ENCODE measurements around the gene PGAP3. TPM values are rescaled to one million over a fixed set of nuclear protein-coding genes. Genes with fewer than 3 reads are reported as not detected.

The PGAP3 gene
- total RNA-seq, 2 donors from 2014 or later: 44.6 to 50.0 TPM

DNA sequence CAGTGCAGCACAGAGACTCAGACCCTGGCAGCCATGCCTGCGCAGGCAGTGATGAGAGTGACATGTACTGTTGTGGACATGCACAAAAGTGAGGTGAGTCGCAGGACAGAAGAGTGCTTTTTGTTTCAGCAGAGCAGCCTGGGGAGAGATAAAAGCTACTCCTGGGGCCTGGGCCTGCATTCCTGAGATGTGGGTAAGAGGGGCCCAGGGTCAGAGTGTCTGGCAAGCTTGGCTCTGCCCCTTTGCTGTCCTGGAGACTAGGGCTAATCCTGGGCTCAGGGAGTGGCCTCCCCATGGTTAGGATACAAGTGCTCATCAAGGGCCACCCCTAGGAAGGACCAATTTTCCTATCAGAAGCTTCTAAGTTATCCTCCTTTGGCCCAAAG, 7.2 kb upstream of the PGAP3 start:
- no peak for TF ChIP-seq POLR2A (IDR thresholded peaks at IDR 0.05)

GRCh38 chr17:39694593-39694992, 6.7 kb upstream of the PGAP3 start:
- no peak for DNase-seq (ENCODE audit: low spot score)
- no peaks in the 10 kb centered on the region for H3K4me1 ChIP-seq (replicated peaks)
- WGBS: 94% methylated on average over 5 of the region's 5 CpGs
- TF ChIP-seq POLR2AphosphoS5 (IDR thresholded peaks at IDR 0.05): no peak
- TF ChIP-seq, protein P1, sequence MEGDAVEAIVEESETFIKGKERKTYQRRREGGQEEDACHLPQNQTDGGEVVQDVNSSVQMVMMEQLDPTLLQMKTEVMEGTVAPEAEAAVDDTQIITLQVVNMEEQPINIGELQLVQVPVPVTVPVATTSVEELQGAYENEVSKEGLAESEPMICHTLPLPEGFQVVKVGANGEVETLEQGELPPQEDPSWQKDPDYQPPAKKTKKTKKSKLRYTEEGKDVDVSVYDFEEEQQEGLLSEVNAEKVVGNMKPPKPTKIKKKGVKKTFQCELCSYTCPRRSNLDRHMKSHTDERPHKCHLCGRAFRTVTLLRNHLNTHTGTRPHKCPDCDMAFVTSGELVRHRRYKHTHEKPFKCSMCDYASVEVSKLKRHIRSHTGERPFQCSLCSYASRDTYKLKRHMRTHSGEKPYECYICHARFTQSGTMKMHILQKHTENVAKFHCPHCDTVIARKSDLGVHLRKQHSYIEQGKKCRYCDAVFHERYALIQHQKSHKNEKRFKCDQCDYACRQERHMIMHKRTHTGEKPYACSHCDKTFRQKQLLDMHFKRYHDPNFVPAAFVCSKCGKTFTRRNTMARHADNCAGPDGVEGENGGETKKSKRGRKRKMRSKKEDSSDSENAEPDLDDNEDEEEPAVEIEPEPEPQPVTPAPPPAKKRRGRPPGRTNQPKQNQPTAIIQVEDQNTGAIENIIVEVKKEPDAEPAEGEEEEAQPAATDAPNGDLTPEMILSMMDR (IDR thresholded peaks at IDR 0.05): no peak
- TF ChIP-seq POLR2A (IDR thresholded peaks at IDR 0.05): no peak
- H3K27ac ChIP-seq: no peak overlapping the region
- H3K9me3 ChIP-seq: no peaks in the 10 kb centered on the region
- intact Hi-C loops (cut with DNase I): no loop called here
- H3K27me3 ChIP-seq (replicated peaks; ENCODE audit: insufficient read depth): no peaks in the 10 kb centered on the region
- H3K4me3 ChIP-seq: no peak overlapping the region
- H3K36me3 ChIP-seq: no peaks in the 10 kb centered on the region

More for the DNA sequence above, 7.2 kb upstream of the PGAP3 start:
- no peaks in the 10 kb centered on the region for H3K36me3 ChIP-seq
- no peaks in the 10 kb centered on the region for H3K4me1 ChIP-seq (replicated peaks)
- intact Hi-C loops (cut with DNase I): no loop called here
- DNase-seq (ENCODE audit: low spot score): no peak
- no peak overlapping the region for H3K4me3 ChIP-seq
- H3K27me3 ChIP-seq (replicated peaks; ENCODE audit: insufficient read depth): no peaks in the 10 kb centered on the region
- 84% methylated on average over 2 of the region's 2 CpGs for WGBS
- no peaks in the 10 kb centered on the region for H3K9me3 ChIP-seq
- no peak overlapping the region for H3K27ac ChIP-seq

- intact Hi-C loops (cut with DNase I): no loop called here
- no peaks in the 10 kb centered on the region for H3K9me3 ChIP-seq
- no peak for TF ChIP-seq POLR2A (IDR thresholded peaks at IDR 0.05)
- TF ChIP-seq POLR2AphosphoS5 (IDR thresholded peaks at IDR 0.05): no peak
- TF ChIP-seq, protein P1 (IDR thresholded peaks at IDR 0.05): no peak
- no peaks in the 10 kb centered on the region for H3K36me3 ChIP-seq
- H3K4me1 ChIP-seq (replicated peaks): peaks cover 7% of the 10 kb centered on the region
- no peak overlapping the region for H3K4me3 ChIP-seq
- H3K27ac ChIP-seq: no peak overlapping the region
- no peak for DNase-seq (ENCODE audit: low spot score)
- no peaks in the 10 kb centered on the region for H3K27me3 ChIP-seq (replicated peaks; ENCODE audit: insufficient read depth)
- 39% methylated on average over 3 of the region's 3 CpGs for WGBS
Measured at GRCh38 chr17:39688945-39689344, 1.1 kb upstream of the PGAP3 start.

DNA sequence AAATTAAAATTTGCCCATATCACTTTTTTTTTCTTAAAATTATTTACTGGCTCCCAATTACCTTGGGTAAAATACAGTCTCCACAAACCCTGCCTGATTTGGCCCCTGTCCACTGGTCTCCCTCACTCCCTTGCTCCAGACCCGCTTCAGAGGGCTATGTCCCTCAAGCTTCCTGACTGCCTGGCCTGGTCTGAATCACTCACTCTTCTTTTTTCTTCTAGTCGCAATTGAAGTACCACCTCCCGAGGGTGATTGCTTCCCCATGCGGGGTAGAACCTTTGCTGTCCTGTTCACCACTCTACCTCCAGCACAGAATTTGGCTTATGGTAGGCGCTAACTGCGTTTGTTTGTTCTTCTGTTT, 598 bp upstream of the PGAP3 start:
- H3K36me3 ChIP-seq: no peaks in the 10 kb centered on the region
- no peak for DNase-seq (ENCODE audit: low spot score)
- TF ChIP-seq POLR2A (IDR thresholded peaks at IDR 0.05) (no peak), POLR2AphosphoS5 (IDR thresholded peaks at IDR 0.05) (no peak)
- TF ChIP-seq, protein P1 (IDR thresholded peaks at IDR 0.05): no peak
- H3K27ac ChIP-seq: peak overlapping the region; percentile 87 to 93
- peak overlapping the region; percentile 62 to 72 for H3K4me3 ChIP-seq
- no peaks in the 10 kb centered on the region for H3K9me3 ChIP-seq
- H3K27me3 ChIP-seq (replicated peaks; ENCODE audit: insufficient read depth): no peaks in the 10 kb centered on the region
- peaks cover 7% of the 10 kb centered on the region for H3K4me1 ChIP-seq (replicated peaks)
- 11% methylated on average over 6 of the region's 6 CpGs for WGBS
- intact Hi-C loops (cut with DNase I): no loop called here

DNA sequence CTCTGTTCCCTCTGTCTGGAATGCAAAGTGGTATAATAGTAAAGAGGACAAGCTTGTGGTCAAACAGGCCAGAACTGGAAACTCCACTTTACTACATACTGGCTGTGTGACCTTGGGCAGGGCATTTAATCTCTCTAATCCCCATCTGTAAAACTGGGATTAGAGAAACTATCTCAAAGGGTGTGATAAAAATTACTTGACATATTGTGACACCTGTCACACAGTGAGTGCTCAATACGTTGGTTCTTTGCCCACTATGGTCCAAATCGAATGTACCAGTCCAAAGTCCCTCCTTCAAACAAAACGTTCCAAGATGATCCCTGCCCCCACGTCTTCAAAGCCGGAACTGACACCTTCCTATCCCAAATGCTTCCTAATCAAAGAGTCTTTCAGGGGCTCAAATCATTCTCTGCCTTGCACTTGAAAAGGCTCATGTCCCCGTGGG, 734 bp downstream of the PGAP3 start:
- peak overlapping the region; percentile 87 to 93 for H3K27ac ChIP-seq

More for the DNA sequence above, 734 bp downstream of the PGAP3 start:
- H3K9me3 ChIP-seq: no peaks in the 10 kb centered on the region
- H3K36me3 ChIP-seq: no peaks in the 10 kb centered on the region
- TF ChIP-seq, protein P1 (IDR thresholded peaks at IDR 0.05): no peak
- TF ChIP-seq POLR2AphosphoS5 (IDR thresholded peaks at IDR 0.05) (no peak), POLR2A (IDR thresholded peaks at IDR 0.05) (no peak)
- WGBS: 59% methylated on average over 6 of the region's 6 CpGs
- H3K4me3 ChIP-seq: peak overlapping the region; percentile 62 to 72
- no peaks in the 10 kb centered on the region for H3K27me3 ChIP-seq (replicated peaks; ENCODE audit: insufficient read depth)
- no peak for DNase-seq (ENCODE audit: low spot score)
- intact Hi-C loops (cut with DNase I): no loop called here
- H3K4me1 ChIP-seq (replicated peaks): peaks cover 7% of the 10 kb centered on the region
